Stimulated activated CD8-positive, alpha-beta memory T cell treated with anti-CD3 and anti-CD28 coated beads, Interleukin-15, amount 100 ng/mL, for 48 hours (primary cell): ENCODE data around the gene NDC1.
"Not testable (repeated sequence)": the region's sequence is repeated elsewhere in the genome, so short reads cannot be mapped to it uniquely, and the experiment has no call there.

Source experiments
- DNase-seq, 2 donors: peaks; one replicate each; pipeline ENCODE4 v3.0.0-alpha.2; 2020; ENCODE audit warnings: low read depth in 2 of 2

NDC1 gene

DNA sequence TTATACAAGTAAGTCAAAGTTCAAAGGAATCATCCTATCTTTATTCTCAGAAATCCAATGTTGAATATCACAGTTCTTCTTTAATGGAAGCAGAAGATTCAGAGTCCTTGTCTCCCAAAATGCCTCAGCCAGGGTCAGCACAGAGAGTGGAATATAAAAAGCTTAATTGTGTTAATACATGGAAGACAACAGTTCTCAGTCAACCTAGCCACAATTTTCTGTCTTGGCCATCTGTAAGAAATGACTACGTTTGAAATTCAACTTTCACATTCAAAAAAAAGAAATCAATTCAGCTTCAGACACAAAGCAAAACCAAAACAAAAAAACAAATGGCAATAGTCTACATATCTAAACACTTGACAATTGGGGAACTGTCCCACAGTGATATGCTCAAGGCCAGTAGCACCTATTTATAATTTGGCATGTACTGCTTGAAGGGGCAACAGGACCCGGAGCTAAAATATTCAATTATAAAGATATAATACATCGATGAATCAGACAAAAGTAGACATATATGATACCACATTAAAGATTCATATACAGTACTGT lies 71.8 kb downstream of the NDC1 start:
- no peak for DNase-seq

GRCh38 chr1:53765657-53766056 lies 72.4 kb downstream of the NDC1 start:
- DNase-seq = no peak

DNA sequence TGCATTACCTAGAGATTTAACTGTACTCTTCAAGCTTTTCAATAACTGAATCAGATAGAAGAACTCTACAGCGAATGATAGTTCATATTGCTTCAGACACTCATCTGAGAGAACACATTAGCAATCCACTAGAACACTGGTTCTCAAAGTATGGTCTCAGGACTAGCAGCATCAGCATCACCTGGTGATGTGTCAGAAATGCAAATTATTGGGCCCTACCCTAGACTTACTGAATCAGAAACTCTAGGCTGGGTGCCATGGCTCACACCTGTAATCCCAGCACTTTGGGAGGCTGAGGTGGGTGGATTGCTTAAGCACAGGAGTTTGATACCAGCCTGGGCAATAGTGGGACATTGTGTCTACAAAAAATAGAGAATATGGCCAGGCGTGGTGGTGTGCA lies 74.2 kb downstream of the NDC1 start:
- DNase-seq = no peak

GRCh38 chr1:53763461-53763860 lies 74.6 kb downstream of the NDC1 start:
- no peak for DNase-seq

GRCh38 chr1:53760497-53760896 lies 77.6 kb downstream of the NDC1 start:
- not testable (repeated sequence) for DNase-seq

GRCh38 chr1:53755874-53756273 lies 82.2 kb downstream of the NDC1 start:
- DNase-seq = no peak

DNA sequence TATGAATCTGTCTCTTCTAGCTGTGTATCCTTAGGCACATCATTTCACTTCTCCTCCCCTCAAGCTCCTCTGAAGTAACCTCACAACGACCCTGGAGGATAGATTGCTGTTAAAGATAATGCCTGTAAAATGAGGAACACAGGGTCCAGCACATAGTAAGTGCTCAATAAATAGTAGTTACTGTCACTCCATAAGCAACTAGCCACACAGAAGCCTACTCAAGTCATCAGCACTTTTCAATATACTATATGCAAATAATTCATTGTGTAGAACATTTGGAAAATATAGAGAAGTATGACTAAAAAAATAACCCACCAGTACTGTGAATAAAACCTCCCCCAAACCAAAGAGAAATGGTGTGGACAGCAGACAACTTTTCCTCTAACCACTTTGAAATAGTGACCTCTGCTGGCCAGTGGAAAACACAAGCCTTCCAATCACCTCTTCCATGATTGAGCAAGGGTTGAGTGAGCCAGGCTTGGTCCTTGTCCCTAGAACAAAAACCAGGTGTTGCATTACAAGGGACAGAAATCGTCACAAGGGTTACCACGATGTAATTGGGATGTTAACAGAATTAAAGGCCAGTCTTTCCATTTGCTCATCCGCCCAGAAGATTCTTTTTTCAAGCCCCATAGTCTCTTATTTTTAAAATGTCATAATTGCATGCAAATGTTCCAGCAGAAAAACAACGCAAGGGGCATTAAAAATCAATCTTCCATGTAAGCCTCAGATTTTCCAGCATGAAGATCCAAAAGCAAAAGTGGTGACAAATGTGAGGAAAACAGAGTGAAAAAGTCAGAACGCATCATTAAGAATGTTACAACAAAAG lies 83.4 kb downstream of the NDC1 start:
- no peak for DNase-seq

- no peak for DNase-seq
Measured at GRCh38 chr1:53752281-53752680, 85.8 kb downstream of the NDC1 start.

GRCh38 chr1:53747841-53748240 lies 90.3 kb downstream of the NDC1 start:
- no peak for DNase-seq

DNA sequence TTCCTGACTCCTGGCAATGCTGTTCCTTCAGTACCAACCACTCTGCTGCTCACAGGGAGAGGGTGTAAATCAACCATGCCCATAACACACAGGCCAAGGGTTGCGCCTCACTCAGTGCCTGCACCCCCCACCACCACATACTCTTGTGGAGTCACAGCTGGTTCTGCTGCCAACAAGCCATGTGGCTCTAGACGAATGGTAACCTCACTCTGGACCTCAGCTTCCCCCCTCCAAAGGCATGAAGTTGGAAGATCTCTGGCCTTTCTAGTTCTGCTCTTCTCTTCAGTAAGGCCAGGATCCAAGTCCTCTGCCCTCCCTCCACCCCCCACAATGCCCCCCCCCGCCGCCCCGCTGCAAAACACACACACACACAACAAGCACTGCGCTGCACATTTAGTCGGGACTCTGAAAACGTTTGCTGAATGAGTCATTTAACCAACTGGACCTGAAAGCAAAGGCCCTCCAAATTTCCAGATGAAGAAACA lies 97.4 kb downstream of the NDC1 start:
- no peak for DNase-seq

GRCh38 chr1:53739109-53739681 lies 98.9 kb downstream of the NDC1 start, which contains the start of gene GLIS1:
Gene GLIS1, minus strand, starts transcription at chr1:53739164. Its CDS starts 1,100 bp downstream, at chr1:53738064.
- peak; percentile 59 to 69 for DNase-seq

DNA sequence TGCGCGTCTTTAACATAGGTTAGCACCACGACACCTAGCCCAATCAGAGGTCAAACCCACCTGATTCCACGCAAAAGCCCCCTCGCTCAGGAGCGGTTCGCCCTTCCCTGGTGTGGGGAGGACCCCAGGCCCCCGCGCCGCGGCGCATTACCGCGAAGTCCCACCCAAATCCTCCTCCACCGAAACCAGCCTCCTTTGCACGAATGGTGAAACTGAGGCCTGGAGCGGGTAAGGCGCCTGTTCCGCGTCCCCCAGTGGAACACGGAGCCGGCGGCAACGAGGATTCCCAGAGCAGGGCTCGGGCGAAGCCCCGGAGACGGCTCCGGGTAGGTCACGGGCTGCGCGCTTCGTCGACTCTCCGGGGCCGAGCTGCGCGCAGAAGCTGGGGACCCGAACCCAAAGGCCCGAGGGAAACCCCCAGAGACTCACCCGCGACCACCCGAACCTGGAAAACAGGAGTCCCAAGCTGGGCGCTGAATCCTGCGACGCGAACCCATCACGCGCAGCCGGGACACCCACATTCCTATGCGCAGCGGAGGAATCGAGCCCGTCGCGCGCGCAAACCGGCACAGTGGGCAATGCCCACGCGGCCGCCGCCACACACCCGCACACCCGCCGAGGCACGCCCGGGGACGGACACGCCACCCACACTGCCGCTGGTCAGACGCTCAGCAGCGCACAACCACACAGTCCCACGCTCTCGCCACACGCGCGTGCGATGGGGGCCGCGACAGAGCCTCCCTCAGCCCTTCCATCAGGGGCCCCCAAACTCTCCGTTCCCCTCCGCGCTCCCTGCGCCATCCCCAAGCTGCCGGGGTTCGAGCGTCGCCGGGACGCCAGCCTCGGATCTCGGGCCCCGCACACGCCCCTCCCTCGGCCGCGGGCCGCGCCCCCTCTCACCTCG lies 99.6 kb downstream of the NDC1 start:
- no peak for DNase-seq

DNA sequence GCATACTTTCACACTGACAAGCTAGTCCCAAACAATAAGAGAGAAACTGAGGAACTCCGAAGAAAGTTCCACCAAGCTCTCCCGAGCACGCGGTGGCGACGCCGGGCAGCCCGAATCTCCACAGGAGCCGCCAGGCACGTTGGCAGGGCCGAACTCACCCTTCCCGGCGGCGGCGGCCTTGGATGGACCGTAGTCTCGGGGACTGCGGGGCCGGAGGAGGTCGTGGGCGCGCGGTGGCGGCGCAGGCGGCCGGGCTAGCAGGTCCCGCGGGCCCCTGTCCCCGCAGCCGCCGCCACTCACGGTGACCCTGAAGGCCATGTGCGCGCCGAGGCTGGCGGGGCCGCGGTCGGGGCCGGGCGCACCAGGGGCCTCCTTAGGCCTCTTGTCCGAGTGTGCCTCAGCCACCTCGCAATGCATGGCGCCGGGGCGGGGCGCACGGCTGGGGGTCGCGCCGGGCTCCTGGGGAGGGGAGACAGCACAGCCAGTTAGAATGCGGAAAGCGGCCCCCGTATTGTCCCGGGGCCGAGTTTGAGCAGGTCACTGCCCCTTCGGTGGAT lies 100.4 kb downstream of the NDC1 start:
- no peak for DNase-seq

DNA sequence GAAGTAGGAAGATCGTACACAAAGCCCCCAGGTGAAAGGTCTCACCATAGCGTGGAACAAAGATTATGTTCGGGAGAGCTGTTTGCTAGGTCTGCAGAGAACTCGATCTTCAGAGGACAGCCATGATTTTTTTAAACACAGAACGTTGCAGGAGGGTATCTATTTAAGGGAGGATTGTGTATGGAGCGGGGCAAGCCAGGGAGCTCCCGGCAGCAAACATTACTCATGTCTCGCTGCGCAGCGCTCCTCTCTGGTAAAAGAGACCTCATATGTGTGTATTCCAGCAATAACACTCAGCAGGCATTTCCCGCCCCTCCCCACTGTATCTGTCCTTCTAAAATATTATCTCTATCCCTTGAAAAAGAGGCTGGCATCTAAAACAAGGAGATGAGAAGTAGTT lies 101.8 kb downstream of the NDC1 start:
- no peak for DNase-seq

DNA sequence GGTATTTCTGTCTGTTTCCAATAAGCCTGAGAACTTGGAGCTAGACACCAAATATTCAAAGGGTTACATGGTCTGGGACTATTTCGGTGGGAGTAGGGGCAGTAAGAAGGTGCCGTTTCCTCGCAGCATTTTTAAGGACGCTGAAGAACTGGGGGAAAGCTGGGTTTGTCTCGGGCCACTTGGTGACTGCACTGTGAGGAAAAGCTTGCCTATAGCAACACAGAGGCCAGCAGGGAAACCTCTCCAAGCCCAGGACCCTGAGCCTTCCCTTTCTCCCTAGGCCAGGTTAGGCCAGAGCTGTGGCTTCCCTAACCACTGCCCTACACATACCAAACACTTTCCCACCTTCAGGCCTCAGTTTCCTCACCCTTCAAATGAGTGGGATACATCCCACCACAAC lies 102.4 kb downstream of the NDC1 start:
- DNase-seq = no peak

DNA sequence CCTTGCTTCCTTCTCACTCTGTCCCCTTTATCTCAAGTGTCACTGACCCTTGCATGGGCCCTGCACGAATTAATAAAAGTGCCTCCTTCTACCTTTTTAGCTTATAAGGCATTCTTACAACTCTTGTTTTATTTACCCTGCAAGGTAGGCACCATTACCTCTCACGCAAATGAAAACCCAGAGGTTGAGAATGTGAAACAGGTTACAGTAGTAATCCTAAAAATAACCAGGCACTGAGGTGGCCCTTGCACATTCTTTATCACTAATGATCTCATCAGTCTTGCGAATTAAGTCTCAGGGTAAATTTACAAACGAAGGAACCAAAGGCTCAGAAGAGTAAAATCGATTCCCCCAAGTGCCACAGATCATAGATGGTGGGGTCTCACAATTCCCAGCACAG lies 102.8 kb downstream of the NDC1 start:
- DNase-seq = no peak

DNA sequence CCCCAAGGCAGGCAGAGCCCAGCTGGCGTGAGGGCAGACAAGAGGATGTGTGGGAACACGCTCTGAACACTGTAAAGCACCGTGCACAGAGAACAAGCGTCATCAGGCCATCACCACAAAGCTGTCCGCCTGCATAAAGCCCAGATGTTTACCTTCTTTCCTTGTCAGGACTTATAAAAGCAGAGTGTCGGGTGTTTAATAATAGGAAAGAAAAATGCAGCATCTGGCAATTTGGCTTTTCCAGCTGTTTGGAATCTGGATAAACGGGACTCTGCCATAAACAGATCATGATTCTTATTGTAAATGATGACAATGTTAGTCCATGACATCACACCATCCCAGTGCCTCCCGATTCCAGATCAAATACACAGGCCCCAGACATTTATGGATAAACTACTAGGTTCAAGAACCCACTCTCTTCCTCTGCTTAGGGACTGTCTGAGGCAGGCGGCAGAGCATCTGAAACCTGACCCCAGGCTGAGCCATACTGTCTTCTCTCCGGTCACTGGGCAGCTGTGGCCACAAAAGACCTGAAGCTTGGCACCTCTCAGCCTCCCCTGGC lies 103.4 kb downstream of the NDC1 start:
- no peak for DNase-seq

DNA sequence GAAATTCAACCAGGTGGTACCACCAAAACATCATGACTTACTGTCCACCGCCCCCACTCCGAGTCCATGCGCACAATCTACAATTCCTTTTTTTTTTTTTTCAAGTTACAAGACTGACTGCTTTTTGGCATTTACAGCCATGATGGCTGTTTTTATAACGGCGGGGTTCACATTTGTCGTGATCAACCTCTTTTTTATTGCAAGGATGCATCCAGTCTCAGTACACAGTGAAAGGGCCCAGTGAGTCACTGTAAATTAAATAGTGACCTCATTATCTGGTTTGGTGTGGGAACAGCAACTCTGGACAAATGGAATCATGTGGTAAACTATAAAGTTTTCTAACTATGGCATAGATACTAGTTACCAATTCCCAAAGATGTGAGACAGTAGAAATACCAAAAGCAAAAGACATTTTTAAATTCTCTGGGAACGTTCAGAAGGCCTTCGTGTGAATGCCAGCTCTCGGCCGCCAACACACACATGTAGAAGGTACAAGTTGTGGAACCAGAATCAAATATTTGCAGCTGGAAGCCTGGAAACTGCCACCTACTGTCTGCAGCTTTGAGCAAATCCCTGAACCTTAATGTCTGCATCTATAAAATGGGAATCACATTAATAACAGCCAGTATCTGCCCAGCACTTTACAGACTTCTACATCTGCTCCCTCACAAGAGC lies 104.0 kb downstream of the NDC1 start:
- DNase-seq = no peak

DNA sequence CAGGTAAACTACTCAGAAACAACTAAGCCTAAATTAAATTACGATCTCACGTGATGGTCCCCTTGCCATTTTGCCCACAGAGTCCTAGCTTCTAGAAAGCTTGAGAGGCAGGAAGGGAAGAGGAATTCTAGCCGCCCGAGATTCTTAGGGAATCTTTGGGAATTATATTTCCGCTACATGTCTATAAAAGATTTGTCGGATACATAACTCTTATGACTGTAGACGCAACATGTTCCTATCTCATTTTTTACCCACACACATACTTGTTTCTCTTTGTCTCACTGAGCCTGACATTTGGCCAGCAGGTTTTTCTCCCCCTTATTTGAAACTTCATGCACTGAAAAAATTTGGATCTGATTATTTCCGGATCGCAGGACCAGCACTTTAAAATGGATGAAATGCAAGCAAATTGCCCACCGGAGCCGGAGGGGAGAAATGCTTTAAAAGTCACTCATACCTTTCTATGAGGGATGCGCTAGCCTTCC lies 104.6 kb downstream of the NDC1 start:
- DNase-seq = no peak

- DNase-seq = no peak
Measured at GRCh38 chr1:53732912-53733317, 105.2 kb downstream of the NDC1 start.

- DNase-seq = no peak
Measured at GRCh38 chr1:53732409-53732808, 105.7 kb downstream of the NDC1 start.
